GM18519 (cell line): ENCODE measurements around the gene AP2S1.
"Not testable (repeated sequence)": the region's sequence is repeated elsewhere in the genome, so short reads cannot be mapped to it uniquely, and the experiment has no call there.

Source experiments
- ATAC-seq: cut with Tn5 transposase; IDR thresholded peaks from one replicate; pipeline ENCODE4 v1.9.1; 2021; ENCODE audit warnings: mild to moderate bottlenecking, moderate library complexity; ENCODE audit not compliant: unreplicated experiment, low FRiP score

AP2S1 gene

GRCh38 chr19:46868025-46868802, 17.6 kb upstream of the AP2S1 start:
- no peak for ATAC-seq

GRCh38 chr19:46867170-46867569, 16.5 kb upstream of the AP2S1 start:
- ATAC-seq = no peak

- no peak for ATAC-seq
These were observed 15.9 kb upstream of the AP2S1 start for GRCh38 chr19:46866407-46867136.

- no peak for ATAC-seq
These were observed 13.4 kb upstream of the AP2S1 start for GRCh38 chr19:46863818-46864629.

GRCh38 chr19:46862974-46863632, 12.5 kb upstream of the AP2S1 start:
- ATAC-seq = no peak

GRCh38 chr19:46862503-46862834, 11.8 kb upstream of the AP2S1 start:
- no peak for ATAC-seq

GRCh38 chr19:46861691-46862502, 11.3 kb upstream of the AP2S1 start:
- no peak for ATAC-seq

GRCh38 chr19:46860846-46861690, 10.4 kb upstream of the AP2S1 start, which contains the start of gene ARHGAP35:
Gene ARHGAP35, plus strand, starts transcription at chr19:46860997. Its CDS starts 57,679 bp downstream, at chr19:46918676.
- no peak for ATAC-seq

GRCh38 chr19:46860125-46860845, 9.6 kb upstream of the AP2S1 start:
- peak; percentile 37 for ATAC-seq

- no peak for ATAC-seq
These were observed 9.0 kb upstream of the AP2S1 start for GRCh38 chr19:46859637-46860124.

GRCh38 chr19:46856062-46857022, 5.7 kb upstream of the AP2S1 start:
- peak; percentile 36 for ATAC-seq

- not testable (repeated sequence) for ATAC-seq
These were observed 4.1 kb upstream of the AP2S1 start for GRCh38 chr19:46854698-46855097.

- no peak for ATAC-seq
These were observed 2.2 kb upstream of the AP2S1 start for GRCh38 chr19:46852830-46853229.

- no peak for ATAC-seq
These were observed 1.0 kb downstream of the AP2S1 start for GRCh38 chr19:46849610-46850009.

GRCh38 chr19:46848389-46848788, 2.3 kb downstream of the AP2S1 start:
- ATAC-seq = no peak

GRCh38 chr19:46847528-46847927, 3.1 kb downstream of the AP2S1 start:
- no peak for ATAC-seq

- no peak for ATAC-seq
These were observed 4.6 kb downstream of the AP2S1 start for GRCh38 chr19:46845959-46846459.
